ACC112 (cell line): ENCODE measurements around the gene SSTR3.
"Not testable (repeated sequence)": the region's sequence is repeated elsewhere in the genome, so short reads cannot be mapped to it uniquely, and the experiment has no call there.

Experiments
- H2AFZ ChIP-seq: fragments of 200-600 bp; sonication (generic); one replicate; pipeline ENCODE4 v1.6.0; 2017; ENCODE audit warnings: antibody characterized with exemption, low read length; ENCODE audit not compliant: unreplicated experiment
- H3K27ac ChIP-seq: fragments of 200-600 bp; sonication (generic); 2 replicates; pipeline ENCODE4 v1.5.1; 2014; ENCODE audit warnings: low read depth, mild to moderate bottlenecking, antibody characterized with exemption, low read length, moderate library complexity
- H3K27me3 ChIP-seq: fragments of 200-600 bp; sonication (generic); 2 replicates; pipeline ENCODE4 v1.6.1; 2014; ENCODE audit warnings: mild to moderate bottlenecking, antibody characterized with exemption, low read length, moderate library complexity, mixed read lengths; ENCODE audit not compliant: insufficient read depth
- H3K36me3 ChIP-seq: fragments of 200-600 bp; sonication (generic); 2 replicates; pipeline ENCODE4 v1.6.1; 2016; ENCODE audit warnings: mild to moderate bottlenecking, antibody characterized with exemption, low read length, moderate library complexity, mixed read lengths; ENCODE audit not compliant: insufficient read depth
- H3K4me1 ChIP-seq: fragments of 200-600 bp; sonication (generic); one replicate; pipeline ENCODE4 v1.6.1; 2016; ENCODE audit warnings: low read length, mixed read lengths; ENCODE audit not compliant: insufficient read depth, unreplicated experiment, control insufficient read depth
- H3K4me3 ChIP-seq: fragments of 200-600 bp; sonication (generic); 2 replicates; pipeline ENCODE4 v1.5.1; 2014; ENCODE audit warnings: mild to moderate bottlenecking, low read depth, low read length
- H3K79me2 ChIP-seq: fragments of 200-600 bp; sonication (generic); one replicate; pipeline ENCODE4 v1.6.0; 2016; ENCODE audit warnings: low read length; ENCODE audit not compliant: control insufficient read depth, unreplicated experiment, insufficient read depth

The SSTR3 gene

DNA sequence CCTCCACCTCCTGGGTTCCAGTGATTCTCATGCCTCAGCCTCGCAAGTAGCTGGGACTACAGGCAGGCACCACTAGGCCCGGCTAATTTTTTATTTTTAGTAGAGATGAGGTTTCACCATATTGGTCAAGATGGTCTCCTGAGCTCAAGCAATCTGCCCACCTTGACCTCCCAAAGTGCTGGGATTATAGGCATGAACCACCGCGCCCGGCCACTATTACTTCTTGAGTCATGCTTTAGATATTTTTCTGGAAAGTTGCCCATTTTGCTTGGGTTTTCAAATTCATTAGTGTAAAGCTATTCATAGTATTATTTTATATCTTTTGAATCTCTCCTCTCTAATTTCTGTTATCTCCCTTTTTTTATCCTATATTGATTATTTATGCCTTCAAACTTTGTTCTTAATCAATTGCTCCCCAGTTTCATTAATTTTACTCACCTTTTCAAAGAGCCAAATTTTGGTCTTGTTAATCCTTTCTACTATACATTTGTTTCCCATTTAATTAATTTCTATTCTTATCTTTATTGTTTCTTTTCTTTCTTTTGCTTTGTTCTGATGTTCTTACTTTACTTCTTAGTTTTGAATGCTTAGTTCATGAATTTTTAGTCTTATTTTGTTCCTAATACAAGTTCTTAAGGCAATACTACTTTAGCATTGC is 42.1 kb upstream of the SSTR3 start:
- no peak overlapping the region for H2AFZ ChIP-seq
- H3K4me3 ChIP-seq, result 0 out of 2 replicates have a peak overlapping the region, but pooled peaks have one; percentile 33
- H3K4me1 ChIP-seq, result peaks cover 25% of the 10 kb centered on the region
- H3K27ac ChIP-seq, result peak overlapping the region; percentile 74
- H3K36me3 ChIP-seq, result no peaks in the 10 kb centered on the region
- H3K27me3 ChIP-seq, result no peaks in the 10 kb centered on the region
- no peaks in the 10 kb centered on the region for H3K79me2 ChIP-seq

DNA sequence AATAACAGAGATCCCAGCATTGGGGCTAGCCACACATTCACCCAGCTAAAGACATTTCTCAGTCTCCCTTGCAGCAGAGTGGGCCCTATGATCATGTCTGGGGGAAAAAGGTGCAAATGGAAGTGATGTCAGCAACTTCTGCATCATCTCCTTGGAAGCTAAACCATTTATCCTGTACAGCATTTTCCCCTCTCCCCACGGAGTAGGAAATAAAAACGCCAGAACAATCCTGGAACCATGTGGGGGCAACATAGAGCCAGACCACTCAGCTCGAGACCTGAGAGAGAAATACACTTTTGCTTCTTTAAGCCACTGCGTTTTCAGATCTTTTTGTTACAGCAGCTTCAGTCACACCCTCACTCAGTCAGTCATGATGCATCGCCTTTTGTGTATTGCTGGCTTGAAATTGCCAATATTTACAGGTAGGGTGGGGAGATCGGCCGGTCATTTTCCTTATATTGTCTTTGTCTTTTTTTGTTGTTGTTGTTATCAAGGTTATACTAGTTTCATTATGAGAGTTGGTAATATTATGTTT is 40.9 kb upstream of the SSTR3 start:
- H3K79me2 ChIP-seq, result no peaks in the 10 kb centered on the region

DNA sequence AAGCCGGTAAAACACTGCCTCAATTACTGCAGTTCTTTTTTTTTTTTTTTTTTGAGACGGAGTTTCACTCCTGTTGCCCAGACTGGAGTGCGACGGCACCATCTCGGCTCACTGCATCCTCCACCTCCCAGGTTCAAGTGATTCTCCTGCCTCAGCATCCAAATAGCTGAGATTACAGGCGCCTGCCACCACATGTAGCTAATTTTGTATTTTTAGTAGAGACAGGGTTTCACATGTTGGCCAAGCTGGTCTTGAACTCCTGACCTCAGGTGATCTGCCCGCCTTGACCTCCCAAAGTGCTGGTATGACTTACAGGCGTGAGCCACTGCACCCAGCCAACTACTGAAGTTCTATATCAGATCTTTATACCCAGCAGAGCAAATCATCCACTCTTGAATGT is 39.6 kb upstream of the SSTR3 start:
- not testable (repeated sequence) for H3K36me3 ChIP-seq, H2AFZ ChIP-seq, H3K27ac ChIP-seq, H3K4me3 ChIP-seq, H3K27me3 ChIP-seq, H3K79me2 ChIP-seq
- peaks cover 21% of the 10 kb centered on the region for H3K4me1 ChIP-seq

More for the DNA sequence above, 40.9 kb upstream of the SSTR3 start:
- Histone ChIP-seq H3K27ac (no peak overlapping the region), H3K4me1 (peaks cover 25% of the 10 kb centered on the region), H3K36me3 (no peaks in the 10 kb centered on the region), H3K27me3 (no peaks in the 10 kb centered on the region), H3K4me3 (no peak overlapping the region), H2AFZ (no peak overlapping the region)

DNA sequence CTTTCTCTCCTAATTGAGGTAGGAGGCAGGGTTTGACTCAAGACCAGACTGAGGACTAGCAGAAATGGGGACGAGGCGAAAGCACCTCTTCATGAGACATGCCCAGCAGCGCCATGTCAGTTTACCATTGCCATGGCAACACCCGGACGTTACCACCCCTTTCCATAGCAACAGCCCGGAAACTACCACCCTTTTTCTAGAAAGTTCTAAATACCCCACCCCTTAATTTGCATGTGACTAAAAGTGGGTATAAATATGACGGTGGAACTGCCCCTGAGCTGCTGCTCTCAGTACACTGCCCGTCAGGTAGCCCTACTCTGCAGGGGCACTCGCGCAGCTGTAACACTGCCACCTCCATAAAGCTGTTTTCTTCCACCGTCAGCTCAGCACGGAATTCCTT is 37.7 kb upstream of the SSTR3 start:
- Histone ChIP-seq H3K4me1 (peaks cover 16% of the 10 kb centered on the region), H3K27ac (no peak overlapping the region), H2AFZ (no peak overlapping the region), H3K79me2 (no peaks in the 10 kb centered on the region), H3K36me3 (no peaks in the 10 kb centered on the region), H3K4me3 (no peak overlapping the region), H3K27me3 (no peaks in the 10 kb centered on the region)

DNA sequence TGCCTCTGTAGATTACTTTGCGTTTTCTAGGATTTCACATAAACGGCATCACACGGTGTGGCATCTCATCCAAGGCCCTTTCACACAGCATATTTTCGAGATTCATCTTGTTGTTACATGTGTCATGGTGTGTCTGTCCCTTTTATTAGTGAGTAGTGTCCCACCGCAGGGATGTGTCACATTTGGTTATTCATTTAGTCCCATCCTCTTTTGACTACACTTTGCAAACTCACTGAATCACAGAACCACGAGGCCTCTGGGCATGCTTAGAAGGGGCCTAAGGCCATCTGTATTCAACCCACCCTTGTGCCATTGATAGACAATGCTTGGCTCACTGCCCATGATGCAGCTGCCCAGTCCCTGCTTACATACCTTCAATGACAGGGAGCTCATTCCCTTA is 36.0 kb upstream of the SSTR3 start:
- H3K36me3 ChIP-seq, result no peaks in the 10 kb centered on the region
- H3K79me2 ChIP-seq, result peaks cover 8% of the 10 kb centered on the region
- H2AFZ ChIP-seq, result no peak overlapping the region
- H3K4me3 ChIP-seq, result no peak overlapping the region
- no peak overlapping the region for H3K27ac ChIP-seq
- H3K4me1 ChIP-seq, result peaks cover 10% of the 10 kb centered on the region
- no peaks in the 10 kb centered on the region for H3K27me3 ChIP-seq

DNA sequence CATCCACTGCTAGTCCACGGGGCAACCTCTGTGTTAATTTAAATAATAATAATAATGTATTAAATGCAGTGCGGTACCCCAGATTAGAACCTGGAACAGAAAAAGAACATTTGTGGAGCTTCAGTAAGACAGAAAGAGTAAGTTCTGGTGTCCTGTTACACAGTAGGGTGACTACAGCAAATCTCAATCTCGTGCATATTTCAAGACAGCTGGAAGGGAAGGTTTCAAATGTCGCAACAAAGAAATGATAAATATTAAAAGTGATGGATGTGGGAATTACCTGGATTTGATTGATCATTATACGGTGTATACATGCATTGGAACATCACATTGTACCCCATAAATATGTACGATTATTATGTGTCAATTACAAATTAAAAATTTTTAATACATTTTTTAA is 33.5 kb upstream of the SSTR3 start:
- peaks cover 22% of the 10 kb centered on the region for H3K4me1 ChIP-seq
- H3K4me3 ChIP-seq, result no peak overlapping the region
- H3K79me2 ChIP-seq, result peaks cover 24% of the 10 kb centered on the region
- H2AFZ ChIP-seq, result no peak overlapping the region
- no peaks in the 10 kb centered on the region for H3K36me3 ChIP-seq
- H3K27ac ChIP-seq, result no peak overlapping the region
- no peaks in the 10 kb centered on the region for H3K27me3 ChIP-seq

DNA sequence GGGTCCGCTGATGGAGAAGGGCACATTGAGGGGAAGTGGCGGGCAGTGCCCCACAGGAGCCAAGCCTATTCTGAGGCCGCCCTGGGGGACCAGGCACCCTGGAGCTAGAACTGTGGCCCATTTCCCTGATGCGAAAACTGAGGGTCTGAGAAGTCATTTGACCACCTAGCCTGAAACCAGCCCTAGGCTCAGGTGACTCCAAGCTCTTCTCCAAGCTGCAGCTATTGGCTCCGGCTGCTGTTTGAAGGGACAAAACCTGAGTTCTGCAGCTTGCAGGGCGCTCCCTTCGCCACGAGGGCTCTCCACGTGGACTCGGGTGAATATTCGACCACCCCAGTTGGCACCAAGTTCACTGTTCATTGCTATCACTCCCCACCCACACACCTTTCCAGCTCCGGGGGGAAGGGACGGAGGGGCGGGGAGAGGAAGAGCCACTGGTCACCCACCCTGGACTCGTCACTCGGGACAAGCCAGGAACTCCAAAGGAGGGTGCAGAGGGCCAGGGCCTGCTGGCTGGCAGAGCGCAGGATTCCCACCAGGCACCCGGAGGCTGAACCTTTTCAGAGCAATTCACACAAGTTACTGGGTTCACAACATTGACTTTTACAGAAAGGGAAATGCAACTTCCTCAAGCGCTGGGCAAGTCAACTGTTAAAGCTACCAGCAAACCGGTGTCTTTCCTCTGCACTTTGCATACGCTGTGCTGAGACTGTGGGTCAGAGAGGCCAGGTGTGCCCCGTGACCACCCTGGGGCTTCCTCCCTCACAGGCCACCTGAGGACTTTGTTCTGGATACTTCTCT is 32.8 kb upstream of the SSTR3 start:
- H2AFZ ChIP-seq, result no peak overlapping the region
- H3K36me3 ChIP-seq, result no peaks in the 10 kb centered on the region
- no peaks in the 10 kb centered on the region for H3K27me3 ChIP-seq
- no peak overlapping the region for H3K27ac ChIP-seq
- H3K79me2 ChIP-seq, result peaks cover 24% of the 10 kb centered on the region
- peaks cover 22% of the 10 kb centered on the region for H3K4me1 ChIP-seq
- no peak overlapping the region for H3K4me3 ChIP-seq

DNA sequence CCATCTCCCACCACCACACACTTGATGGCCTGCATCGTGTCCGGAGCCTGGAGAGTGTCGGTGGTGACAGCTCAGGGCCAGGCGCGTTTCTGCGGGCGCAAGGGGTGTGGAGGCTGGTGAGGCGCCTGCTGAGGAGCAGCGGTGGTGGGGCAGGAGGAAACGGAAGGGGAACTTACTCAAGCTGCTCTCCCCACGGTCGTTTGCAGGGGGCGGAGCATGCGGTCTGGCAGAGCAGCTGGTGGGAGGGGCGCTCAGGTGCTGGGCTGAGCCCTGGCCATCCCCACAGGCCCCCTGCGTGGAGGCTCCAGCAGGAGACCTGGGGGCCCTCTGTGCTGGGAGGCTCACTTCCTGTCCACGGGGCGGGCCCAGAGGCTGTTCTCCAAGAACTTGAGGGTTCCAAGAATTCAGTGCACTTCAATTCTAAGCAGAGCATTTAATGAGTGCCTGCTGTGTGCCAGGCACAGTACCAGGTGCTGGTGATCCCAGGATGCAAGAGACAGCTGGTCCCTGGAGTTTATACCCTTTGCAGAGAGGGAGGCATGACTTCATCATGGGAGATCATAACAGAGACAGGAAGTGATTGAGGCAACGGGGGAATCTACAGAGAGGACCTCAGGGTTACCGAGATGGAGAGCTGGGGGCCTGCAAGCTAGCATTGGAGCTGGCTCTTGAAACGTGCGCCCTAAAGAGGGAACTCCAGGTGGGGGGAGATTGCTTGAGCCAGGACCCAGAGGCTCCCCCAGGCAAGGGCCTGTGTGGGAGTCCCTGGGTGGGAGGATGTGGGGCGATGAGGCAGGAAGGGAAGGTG is 32.0 kb upstream of the SSTR3 start, which contains the start of gene RAC2:
Gene RAC2, minus strand, starts transcription at position 156 of the 808 bp plus-strand sequence. Its CDS starts 121 bp downstream, at position 35.
- peak within 1 kb of the TSS; percentile 90 for H3K4me3 ChIP-seq
- no peak within 1 kb of the TSS for H3K27ac ChIP-seq
- H3K36me3 ChIP-seq, result no peaks in the 10 kb centered on the region
- peaks cover 22% of the 10 kb centered on the region for H3K4me1 ChIP-seq
- H2AFZ ChIP-seq, result peak within 1 kb of the TSS; percentile 44
- H3K79me2 ChIP-seq, result peaks cover 24% of the 10 kb centered on the region
- no peaks in the 10 kb centered on the region for H3K27me3 ChIP-seq

DNA sequence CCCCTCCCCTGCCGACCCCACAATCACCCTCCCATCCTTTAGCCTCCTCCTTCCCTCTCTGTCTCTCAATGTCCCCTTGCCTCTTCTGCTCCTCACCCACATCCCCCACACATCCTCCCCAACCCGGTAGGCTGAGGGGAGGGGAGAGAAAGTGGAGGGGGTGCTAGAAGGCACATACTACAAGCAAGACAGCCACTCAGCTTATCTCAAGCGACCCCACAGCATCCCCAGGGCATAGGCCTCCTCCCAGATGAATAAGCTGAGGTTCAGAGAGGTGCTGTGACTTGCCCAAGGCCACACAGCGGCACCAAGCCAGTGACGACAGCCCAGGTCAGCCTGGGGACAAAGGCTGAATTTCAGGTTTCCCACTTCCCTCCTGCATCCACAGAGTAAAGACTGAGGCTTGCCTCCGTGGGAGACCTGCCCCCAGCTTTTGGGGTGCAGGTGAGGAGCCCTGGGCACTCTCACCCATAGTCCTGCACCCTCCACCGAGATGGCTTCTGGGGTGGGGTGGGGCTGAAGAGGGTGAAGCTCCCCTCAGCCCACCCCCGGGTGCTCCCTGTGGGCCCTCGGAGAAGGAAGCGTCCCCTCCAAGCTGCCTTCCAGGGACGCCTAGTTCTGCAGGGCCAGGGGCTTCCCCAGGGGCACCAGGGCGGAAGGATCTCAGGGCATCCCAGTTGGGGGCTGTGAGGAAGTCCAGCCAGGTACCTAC is 31.3 kb upstream of the SSTR3 start:
- H3K79me2 ChIP-seq, result peaks cover 24% of the 10 kb centered on the region
- H3K4me1 ChIP-seq, result peaks cover 22% of the 10 kb centered on the region
- H3K27me3 ChIP-seq, result no peaks in the 10 kb centered on the region
- no peak overlapping the region for H3K27ac ChIP-seq
- no peaks in the 10 kb centered on the region for H3K36me3 ChIP-seq
- H2AFZ ChIP-seq, result peak overlapping the region; percentile 44
- H3K4me3 ChIP-seq, result peak overlapping the region; percentile 90

DNA sequence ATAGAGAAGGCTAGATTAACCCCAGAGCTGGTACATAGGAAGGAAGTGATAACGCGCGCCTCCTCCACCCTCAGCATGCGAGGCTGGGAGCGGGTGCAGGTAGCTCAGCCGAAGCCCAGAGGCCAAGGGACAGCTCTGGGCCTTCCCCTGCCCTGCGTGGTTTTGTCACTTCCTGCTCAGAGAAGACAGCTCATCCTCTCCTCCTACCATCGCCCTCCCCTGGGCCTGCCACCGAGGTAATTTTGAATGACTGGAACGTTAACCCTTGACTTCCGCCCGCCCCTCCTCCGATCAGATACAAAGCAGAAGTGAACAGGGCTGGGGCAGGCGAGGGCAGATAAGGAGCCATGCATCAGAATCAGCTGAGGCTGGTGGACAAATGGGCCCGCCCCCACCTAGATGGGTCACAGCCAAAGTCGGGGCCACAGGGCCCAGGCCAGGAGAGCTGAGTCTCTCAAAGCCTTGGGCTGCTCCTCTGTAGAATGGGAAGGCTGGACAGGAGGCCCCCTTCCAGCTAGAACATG is 30.2 kb upstream of the SSTR3 start:
- H2AFZ ChIP-seq, result no peak overlapping the region
- no peaks in the 10 kb centered on the region for H3K27me3 ChIP-seq
- H3K4me1 ChIP-seq, result peaks cover 22% of the 10 kb centered on the region
- peak overlapping the region; percentile 43; the same call in 1 of the 2 replicates for H3K27ac ChIP-seq
- no peaks in the 10 kb centered on the region for H3K36me3 ChIP-seq
- peaks cover 24% of the 10 kb centered on the region for H3K79me2 ChIP-seq
- H3K4me3 ChIP-seq, result peak overlapping the region; percentile 90
